Esophagus squamous epithelium (tissue), 5 donors: ENCODE results near the gene NUP188. TPM values are rescaled to one million over a fixed set of nuclear protein-coding genes. Genes with fewer than 3 reads are reported as not detected.

Experiments
- DNase-seq: peaks from one replicate; lab custom pipeline; 2025; lab: John Stamatoyannopoulos, UW
- H3K27ac ChIP-seq, 4 donors: fragments of 200-600 bp; sonication (generic); one replicate each; pipeline ENCODE4 v1.5.1; 2016 to 2019; ENCODE audit warnings: mild to moderate bottlenecking in 1 of 4
- H3K27me3 ChIP-seq, 4 donors: fragments of 200-600 bp; sonication (generic); 1 replicate in 3 of 4; 2 replicates in 1 of 4; pipeline versions ENCODE4 v1.5.1 to v1.6.0; 2017 to 2021; ENCODE audit warnings: antibody characterized with exemption in 1 of 4
- H3K36me3 ChIP-seq, 3 donors: fragments of 200-600 bp; sonication (generic); one replicate each; pipeline ENCODE4 v1.5.1; 2016 to 2019
- H3K4me1 ChIP-seq, 3 donors: fragments of 200-600 bp; sonication (generic); one replicate each; pipeline ENCODE4 v1.5.1; 2017 to 2019
- H3K4me3 ChIP-seq, 4 donors: fragments of 200-600 bp; sonication (generic); 1 replicate in 3 of 4; 2 replicates in 1 of 4; pipeline ENCODE4 v1.5.1; 2016 to 2019; ENCODE audit warnings: mild to moderate bottlenecking in 2 of 4, moderate library complexity in 1 of 4
- H3K9me3 ChIP-seq, 3 donors: fragments of 200-600 bp; sonication (generic); one replicate each; pipeline ENCODE4 v1.5.1; 2016 to 2019
- POLR2A ChIP-seq, 4 donors: fragments of 450-650 bp; IDR thresholded peaks; one replicate each; pipeline ENCODE4 v1.6.1; 2017; ENCODE audit warnings: antibody characterized with exemption in 4 of 4, mild to moderate bottlenecking in 4 of 4, moderate library complexity in 3 of 4
- WGBS, 2 donors: methylation state at CpG; one replicate each; pipeline ENCODE4 v1.1.5; 2018; 5-methylcytosine and 5-hydroxymethylcytosine counted together
- intact Hi-C: fragments of 100-400 bp; cut with DNase I; formaldehyde crosslinking; loops from one replicate; pipeline ENCODE4 v1.15.0; 2022
- total RNA-seq, 4 donors: library from RNA; depleted of rRNA; stranded (reverse); fragments of >200 nt; gene quantifications; one replicate each; pipeline ENCODE4 v1.1.0, GENCODE V29; 2016
- TF ChIP-seq, protein P1 (sequence below), 6 experiments: fragments of 450-650 bp in 4 of 6; fragments of 200-600 bp in 2 of 6; sonication (generic) in 2 of 6; IDR thresholded peaks; one replicate each; pipeline ENCODE4 v1.5.1; 2016 to 2019; ENCODE audit warnings: antibody characterized with exemption in 6 of 6, mild to moderate bottlenecking in 4 of 6, moderate library complexity in 4 of 6
- donor health status: DM: yes; HTN: yes; CAD: no.

Gene NUP188
- total RNA-seq, 4 donors from 2014 or later, result 61.0 to 78.6 (median 67.1) TPM

DNA sequence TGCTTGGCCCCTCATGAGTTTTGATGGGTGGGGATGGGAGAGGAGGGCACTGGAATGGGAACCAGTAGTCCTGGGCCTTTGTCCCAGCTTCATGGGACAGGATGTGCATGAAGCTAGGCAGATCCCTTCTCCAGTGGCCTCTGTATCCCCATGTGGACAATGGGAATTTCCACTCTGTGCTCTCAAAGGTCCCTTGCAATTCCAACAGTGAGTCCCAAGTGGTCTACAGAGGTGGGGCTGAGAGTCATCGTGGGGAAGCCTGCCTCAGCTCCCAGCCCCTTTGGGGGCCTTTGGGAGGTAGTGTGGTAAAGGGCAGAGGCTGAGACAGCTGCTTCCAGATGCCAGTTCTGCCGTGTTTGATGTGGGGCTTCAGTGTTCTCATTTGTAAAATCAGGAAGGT is 28.6 kb upstream of the NUP188 start:
- Histone ChIP-seq H3K4me3 (no peak overlapping the region), H3K36me3 (peaks cover 4 to 55% (median 7%) of the 10 kb centered on the region in 3 donors), H3K4me1 (peaks cover 64 to 96% (median 77%) of the 10 kb centered on the region in 3 donors), H3K27ac (peak overlapping the region; percentile 54 to 93 (median 82)), H3K9me3 (no peaks in the 10 kb centered on the region), H3K27me3 (no peaks in the 10 kb centered on the region)
- DNase-seq, result no peak
- intact Hi-C loops, result no loop called here
- WGBS, 2 donors, result 40% methylated on average over 1 of the region's 2 CpGs; no CpG with 5 or more reads in 1 of the 2 donors
- TF ChIP-seq POLR2A (IDR thresholded peaks at IDR 0.05), result no peak
- TF ChIP-seq, protein P1, sequence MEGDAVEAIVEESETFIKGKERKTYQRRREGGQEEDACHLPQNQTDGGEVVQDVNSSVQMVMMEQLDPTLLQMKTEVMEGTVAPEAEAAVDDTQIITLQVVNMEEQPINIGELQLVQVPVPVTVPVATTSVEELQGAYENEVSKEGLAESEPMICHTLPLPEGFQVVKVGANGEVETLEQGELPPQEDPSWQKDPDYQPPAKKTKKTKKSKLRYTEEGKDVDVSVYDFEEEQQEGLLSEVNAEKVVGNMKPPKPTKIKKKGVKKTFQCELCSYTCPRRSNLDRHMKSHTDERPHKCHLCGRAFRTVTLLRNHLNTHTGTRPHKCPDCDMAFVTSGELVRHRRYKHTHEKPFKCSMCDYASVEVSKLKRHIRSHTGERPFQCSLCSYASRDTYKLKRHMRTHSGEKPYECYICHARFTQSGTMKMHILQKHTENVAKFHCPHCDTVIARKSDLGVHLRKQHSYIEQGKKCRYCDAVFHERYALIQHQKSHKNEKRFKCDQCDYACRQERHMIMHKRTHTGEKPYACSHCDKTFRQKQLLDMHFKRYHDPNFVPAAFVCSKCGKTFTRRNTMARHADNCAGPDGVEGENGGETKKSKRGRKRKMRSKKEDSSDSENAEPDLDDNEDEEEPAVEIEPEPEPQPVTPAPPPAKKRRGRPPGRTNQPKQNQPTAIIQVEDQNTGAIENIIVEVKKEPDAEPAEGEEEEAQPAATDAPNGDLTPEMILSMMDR (IDR thresholded peaks at IDR 0.05), result no peak

DNA sequence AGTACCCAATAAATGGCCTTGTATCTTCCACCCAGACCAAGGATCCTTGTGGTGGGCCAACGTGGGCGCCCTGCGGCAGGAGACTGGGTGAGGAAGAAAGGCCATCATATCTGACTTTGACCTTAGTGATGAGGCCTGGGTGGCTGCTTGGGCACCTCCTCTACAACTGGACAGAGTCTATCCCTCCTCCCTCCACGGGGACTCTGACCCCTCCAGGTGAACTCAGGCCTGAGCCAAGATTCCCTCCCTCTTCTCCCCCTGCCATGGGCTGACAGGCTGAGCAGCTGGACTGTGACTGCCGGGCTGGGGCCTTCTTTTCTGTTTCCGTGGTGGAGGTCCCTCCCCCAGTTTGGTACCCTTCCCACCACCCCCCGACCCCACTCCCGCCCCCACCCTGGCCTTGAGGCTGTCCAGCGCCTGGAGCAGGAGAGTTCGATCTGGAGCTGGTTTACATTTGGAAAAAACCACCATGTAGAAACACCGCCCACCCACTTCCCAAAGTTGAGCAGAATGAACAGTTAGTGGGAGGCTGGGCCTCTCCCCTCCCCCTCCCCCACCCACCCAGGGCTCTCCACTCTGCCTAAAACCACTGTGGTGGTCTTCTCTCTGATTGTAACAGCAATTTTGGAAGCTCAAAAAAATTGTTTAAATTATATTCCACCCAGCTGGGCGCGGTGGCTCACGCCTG is 28.0 kb upstream of the NUP188 start:
- H3K9me3 ChIP-seq, result no peaks in the 10 kb centered on the region
- H3K36me3 ChIP-seq, result peaks cover 4 to 49% (median 7%) of the 10 kb centered on the region in 3 donors
- H3K4me1 ChIP-seq, result peaks cover 64 to 91% (median 70%) of the 10 kb centered on the region in 3 donors
- 37 to 69% methylated on average over 2 to 4 of the region's 14 CpGs for WGBS, 2 donors
- intact Hi-C loops, result no loop called here
- H3K27me3 ChIP-seq, result no peaks in the 10 kb centered on the region
- H3K4me3 ChIP-seq, result no peak overlapping the region
- peak overlapping the region; percentile 54 to 93 (median 82) for H3K27ac ChIP-seq
- DNase-seq, result no peak
- TF ChIP-seq, protein P1 (IDR thresholded peaks at IDR 0.05), result no peak
- no peak for TF ChIP-seq POLR2A (IDR thresholded peaks at IDR 0.05)

DNA sequence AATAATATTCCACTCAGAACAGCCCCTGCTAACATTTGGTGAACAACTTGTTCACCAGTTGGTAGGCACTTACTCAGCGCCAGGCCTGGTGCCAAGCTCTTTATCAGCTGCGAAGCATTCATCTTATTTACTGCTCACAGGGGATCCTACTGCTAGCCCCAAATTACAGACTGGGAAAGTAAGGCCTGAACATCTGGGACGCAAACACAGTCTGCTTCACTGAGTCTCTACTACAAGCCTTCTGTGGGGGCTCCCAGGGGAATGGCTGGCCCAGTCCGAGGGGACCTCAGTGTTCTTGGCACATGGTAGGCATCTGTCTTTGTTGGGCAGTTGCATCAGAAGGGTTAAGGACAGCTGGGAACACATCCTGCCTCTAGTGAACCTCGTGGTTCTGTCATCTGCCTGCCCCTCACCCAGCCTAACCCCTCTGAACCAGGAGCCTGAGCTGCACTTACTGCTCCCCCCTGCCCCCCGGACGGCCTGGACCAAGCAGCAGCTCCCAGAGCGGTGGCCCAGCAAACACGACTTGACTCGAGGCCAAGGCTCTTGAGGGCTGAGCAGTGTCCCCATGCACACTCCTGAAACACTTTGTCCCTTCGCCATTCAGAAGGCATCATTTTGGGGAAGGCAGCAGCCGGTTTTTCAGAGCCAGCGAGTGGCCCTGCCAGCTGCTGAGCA is 27.0 kb upstream of the NUP188 start, which contains the start of gene PHYHD1:
PHYHD1 (plus strand) TSS at position 602 of the 678 bp plus-strand sequence. CDS start 1,342 bp downstream, outside the sequence.
- Histone ChIP-seq H3K4me3 (peak within 1 kb of the TSS; percentile 30 to 73 (median 57)), H3K27me3 (no peaks in the 10 kb centered on the region), H3K4me1 (peaks cover 61 to 81% (median 63%) of the 10 kb centered on the region in 3 donors), H3K36me3 (peaks cover 4 to 39% (median 7%) of the 10 kb centered on the region in 3 donors), H3K9me3 (no peaks in the 10 kb centered on the region), H3K27ac (peak within 1 kb of the TSS; percentile 83 to 93 (median 92))
- DNase-seq, result no peak
- TF ChIP-seq POLR2A (IDR thresholded peaks at IDR 0.05), result no peak
- TF ChIP-seq, protein P1 (IDR thresholded peaks at IDR 0.05), result no peak
- intact Hi-C loops, result no loop called here
- WGBS, 2 donors, result 28 to 53% methylated on average over 6 to 7 of the region's 13 CpGs

DNA sequence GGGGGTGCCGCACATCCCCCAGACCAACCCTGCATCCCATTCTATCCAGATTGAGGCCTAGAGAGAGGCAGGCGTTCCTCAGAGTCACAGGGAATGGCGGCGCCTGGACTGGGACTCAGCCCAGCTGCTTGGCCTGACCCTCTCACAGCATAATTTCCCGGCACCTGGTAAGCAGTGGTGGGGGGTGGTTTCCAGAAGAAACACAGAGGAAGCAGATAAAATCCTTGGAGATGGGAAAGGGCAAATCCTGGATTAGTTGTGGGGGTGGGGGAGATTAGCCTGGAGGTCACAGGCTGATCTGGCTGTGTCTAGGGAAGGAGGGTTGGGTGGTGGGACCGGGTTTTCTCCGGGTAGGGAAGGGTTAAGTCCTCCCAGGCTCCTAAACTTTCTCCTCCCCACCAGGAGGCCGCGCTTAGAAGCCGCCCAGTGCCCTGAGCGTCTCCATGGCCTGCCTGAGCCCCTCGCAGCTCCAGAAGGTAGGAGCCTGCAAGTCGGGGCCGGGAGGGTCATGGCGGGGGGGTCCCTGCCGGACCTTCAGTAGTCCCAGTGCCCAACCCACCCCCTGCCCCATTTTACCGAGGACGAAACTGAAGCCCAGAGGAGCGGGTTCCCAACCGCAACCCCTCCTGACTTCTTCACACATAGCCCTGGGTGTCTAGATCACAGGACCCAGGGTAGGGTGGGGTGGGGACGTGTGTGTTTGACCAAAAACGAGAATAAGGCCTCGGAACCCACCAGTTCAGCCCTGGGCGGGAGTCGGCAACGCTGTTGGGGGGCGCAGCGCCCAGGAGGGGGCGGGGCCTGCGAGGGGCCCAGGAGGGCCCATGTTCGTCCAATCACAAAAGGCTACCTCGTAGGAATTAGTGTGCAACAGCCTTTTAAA is 25.4 kb upstream of the NUP188 start:
- Histone ChIP-seq H3K9me3 (no peaks in the 10 kb centered on the region), H3K4me1 (peaks cover 45 to 65% (median 47%) of the 10 kb centered on the region in 3 donors), H3K4me3 (peak overlapping the region; percentile 30 to 73 (median 57)), H3K36me3 (peaks cover 0 to 29% (median 4%) of the 10 kb centered on the region in 3 donors), H3K27me3 (no peaks in the 10 kb centered on the region), H3K27ac (peak overlapping the region; percentile 83 to 93 (median 92))
- no peak for DNase-seq
- TF ChIP-seq, protein P1 (IDR thresholded peaks at IDR 0.05), result peak in 1 of 6 experiments; percentile 11
- TF ChIP-seq POLR2A (IDR thresholded peaks at IDR 0.05), result no peak
- 8 to 12% methylated on average over 10 to 12 of the region's 32 CpGs for WGBS, 2 donors
- intact Hi-C loops, result no loop called here
